HG03521 (cell line): ENCODE measurements around the gene ACSS2.
"Not testable (repeated sequence)": the region's sequence is repeated elsewhere in the genome, so short reads cannot be mapped to it uniquely, and the experiment has no call there.

Source experiments
- ATAC-seq: cut with Tn5 transposase; IDR thresholded peaks from one replicate; pipeline ENCODE4 v1.9.1; 2021; ENCODE audit warnings: mild to moderate bottlenecking, moderate library complexity; ENCODE audit not compliant: unreplicated experiment

The ACSS2 gene

GRCh38 chr20:34874094-34874654 is 2.2 kb upstream of the ACSS2 start:
- no peak for ATAC-seq

DNA sequence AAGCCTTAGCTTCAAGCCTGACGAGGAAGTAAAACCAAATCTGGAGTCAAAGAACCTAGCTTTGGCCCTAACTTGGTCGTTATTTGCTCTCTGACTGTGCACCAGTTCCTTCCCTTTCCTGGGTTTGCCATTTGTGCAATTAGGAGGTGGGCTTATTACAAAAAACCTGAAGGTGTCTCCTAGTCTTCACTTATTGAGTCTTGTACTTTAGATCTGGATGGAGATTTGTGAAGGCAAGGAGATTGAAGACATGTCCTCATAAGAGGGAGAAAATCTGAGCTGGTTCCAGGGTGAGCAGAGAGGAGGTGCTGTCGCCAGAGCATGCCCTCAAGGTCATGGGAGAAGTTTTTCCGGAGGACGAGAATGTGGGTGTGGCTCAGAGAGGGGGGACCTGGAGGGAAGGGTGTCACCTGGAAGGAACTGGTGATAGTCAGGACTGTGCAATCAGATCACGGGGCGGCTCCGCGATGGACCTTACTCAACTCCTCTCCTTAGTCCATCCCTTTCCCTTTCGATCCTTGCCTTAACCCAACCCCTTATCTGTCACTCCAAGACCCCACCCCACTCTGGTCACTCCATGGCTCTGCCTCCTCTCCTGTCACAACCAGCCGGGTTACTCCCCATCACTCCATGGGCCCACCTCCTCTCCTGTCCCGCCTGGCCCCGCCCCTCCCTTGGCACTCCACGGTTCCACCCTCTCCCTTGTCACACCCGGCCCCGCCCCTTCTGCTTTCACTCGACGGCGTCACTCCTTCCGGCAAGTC is 588 bp upstream of the ACSS2 start:
- ATAC-seq = peak; percentile 59

- no peak for ATAC-seq
These were observed 3.9 kb downstream of the ACSS2 start for GRCh38 chr20:34880215-34880850.

DNA sequence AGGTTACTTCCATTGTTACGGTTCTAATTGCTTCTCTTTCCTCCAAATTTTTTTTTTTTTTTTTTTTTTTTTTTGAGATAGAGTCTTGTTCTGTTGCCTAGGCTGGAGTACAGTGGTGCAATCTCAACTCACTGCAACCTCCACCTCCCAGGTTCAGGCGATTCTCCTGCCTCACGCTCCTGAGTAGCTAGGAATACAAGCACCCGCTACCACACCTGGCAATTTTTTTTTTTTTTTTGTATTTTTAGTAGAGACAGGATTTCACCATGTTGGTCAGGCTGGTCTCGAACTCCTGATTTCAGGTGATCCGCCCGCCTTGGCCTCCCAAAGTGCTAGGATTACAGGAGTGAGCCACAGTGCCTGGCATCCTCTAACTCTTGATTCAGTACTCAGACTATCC is 4.6 kb downstream of the ACSS2 start:
- ATAC-seq = not testable (repeated sequence)

- no peak for ATAC-seq
These were observed 5.3 kb downstream of the ACSS2 start for GRCh38 chr20:34881689-34882088.

DNA sequence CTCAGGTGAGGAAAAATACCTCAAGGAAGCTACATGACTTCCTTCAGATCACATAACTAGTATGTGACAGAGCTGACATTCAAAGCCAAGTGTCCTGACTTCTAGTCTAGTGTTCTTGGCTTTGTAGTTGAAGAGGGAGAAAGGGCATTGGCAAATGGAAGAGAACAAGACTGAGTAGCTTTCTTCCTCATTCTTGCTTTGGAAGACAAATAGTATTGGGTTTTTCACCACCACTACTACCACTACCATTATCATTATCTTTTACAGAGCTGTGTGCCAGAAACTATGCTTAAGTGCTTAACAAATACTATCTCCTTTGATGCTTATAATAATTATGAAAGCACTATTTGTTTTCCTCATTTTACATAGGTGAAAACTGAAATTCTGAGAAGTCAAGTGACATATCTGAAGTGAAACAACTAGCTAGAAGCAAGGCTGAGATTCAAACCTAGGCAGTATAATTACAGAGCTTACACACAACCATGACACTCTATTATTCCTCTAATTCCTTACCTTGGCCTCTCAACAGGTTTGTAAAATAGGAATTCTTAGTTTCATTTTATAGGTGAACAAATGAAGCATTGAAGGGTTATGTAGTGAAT is 6.8 kb downstream of the ACSS2 start:
- no peak for ATAC-seq

DNA sequence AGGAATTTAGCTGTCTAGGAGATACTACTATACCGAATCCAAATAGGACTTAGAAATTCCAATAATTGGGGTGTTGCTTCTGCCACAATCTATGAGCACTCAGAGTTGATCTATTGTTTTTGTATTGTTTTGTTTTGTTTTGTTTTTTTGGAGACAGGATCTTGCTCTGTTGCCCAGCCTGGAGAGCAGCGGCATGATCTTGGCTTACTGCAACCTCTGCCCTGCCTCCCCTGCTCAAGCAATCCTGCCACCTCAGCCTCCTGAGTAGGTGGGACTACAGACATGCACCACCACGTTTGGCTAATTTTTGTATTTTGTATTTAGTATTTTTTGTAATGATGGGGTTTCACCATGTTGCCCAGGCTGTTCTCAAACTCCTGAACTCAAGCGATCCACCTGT is 7.4 kb downstream of the ACSS2 start:
- ATAC-seq = no peak

DNA sequence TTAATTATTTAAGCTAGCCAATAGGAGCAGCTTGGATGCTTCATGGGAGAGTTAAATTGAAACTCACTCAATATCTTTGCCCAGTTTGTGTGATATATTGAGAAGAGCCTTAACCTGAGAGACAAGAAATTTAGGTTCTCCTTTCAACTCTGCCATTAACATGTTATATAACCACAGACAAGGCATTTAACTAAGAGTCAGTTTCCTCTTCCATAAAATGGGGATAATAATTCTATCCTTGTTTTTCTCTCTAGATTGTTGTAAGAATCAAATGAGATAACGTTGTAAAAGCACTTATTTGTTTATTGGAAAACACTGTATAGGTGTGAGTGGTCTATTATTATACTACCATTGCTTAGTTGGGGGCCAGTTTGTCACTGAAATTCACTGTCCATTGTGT is 7.8 kb downstream of the ACSS2 start:
- ATAC-seq = no peak

DNA sequence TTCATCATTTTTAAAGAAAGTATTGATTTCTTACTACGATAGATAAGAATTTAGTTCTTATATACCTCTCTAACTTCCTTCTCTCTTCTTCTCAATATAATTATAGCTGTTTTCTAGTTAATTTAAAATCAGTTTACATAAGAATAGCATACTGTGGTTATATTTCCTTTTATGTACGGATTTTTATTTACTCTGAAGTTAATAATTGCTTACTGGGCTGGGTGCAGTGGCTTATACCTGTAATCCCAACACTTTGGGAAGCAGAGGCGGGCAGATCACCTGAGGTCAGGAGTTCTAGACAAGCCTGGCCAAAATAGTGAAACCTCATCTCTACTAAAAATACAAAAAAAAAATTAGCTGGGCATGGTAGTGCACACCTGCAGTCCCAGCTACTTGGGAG is 9.7 kb downstream of the ACSS2 start:
- ATAC-seq = no peak

- ATAC-seq = no peak
These were observed 10.6 kb downstream of the ACSS2 start for GRCh38 chr20:34887023-34887422.

- ATAC-seq = no peak
These were observed 12.1 kb downstream of the ACSS2 start for GRCh38 chr20:34888468-34888867.

- no peak for ATAC-seq
These were observed 15.0 kb downstream of the ACSS2 start for GRCh38 chr20:34891166-34892062.

DNA sequence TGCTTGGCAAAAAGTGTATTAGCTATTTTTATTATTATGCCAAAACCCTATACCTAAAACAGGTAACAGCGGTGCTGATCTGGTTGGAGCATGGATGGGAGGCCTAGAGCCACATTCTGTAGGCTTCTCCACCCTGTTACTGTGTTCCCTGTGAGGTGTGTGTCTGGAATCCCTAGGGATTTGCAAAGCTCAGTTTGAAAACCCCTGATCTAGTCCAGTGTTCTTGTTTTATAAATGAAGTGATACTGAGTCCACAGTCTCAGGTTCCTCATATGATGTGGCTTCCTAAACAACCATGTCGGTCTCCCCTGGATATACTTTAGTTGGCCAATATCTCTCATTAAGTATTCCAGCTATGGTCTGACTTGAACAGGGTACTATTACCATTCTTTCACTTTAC is 16.3 kb downstream of the ACSS2 start:
- ATAC-seq = no peak

DNA sequence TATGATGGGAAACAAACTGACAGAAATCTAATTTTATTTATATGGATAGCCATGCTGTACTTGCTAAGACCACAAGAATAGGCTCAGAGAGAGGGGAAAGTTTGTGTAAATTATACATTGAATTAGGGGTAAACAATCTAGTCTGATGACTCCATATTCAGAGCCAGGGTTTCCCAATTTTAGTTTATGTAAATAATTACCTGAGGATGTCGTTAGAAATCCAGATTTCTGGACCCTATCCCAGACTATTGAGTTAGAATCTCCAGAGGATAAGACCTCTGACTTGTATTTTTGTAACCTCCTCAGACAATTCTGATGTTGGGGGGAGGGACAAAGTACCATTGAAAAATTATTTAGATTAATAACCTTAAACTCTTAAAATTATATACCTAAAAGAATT is 18.3 kb downstream of the ACSS2 start:
- ATAC-seq = no peak

DNA sequence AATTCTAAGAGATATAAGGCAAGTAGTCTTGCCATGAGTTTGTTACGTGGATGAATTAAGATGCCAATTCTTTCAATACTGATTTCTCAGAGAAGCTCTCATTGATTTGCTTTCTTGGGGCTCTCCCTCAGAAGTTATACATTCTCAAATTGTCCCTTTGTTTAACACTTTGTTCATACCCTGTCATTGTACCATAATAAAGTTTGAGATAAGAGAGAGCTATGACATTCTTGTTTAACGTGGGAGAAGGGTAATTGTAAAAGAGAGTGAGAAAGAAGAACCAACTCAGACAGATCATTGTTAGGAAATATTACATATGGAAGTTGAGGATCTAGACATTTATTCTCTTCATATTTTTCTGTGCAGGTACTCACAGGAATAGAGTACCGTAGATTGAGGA is 19.1 kb downstream of the ACSS2 start:
- ATAC-seq = no peak

GRCh38 chr20:34896086-34896621 is 19.7 kb downstream of the ACSS2 start:
- no peak for ATAC-seq

DNA sequence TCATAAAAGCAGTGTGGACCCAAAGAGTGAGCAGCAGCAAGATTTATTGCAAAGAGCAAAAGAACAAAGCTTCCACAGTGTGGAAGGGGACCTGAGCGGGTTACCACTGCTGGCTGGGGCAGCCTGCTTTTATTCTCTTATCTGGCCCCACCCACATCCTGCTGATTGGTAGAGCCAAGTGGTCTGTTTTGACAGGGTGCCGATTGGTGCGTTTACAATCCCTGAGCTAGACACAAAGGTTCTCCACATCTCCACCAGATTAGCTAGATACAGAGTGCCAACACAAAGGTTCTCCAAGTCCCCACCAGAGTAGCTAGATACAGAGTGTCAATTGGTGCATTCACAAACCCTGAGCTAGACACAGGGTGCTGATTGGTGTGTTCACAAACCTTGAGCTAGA is 21.7 kb downstream of the ACSS2 start:
- not testable (repeated sequence) for ATAC-seq

GRCh38 chr20:34898731-34899130 is 22.3 kb downstream of the ACSS2 start:
- not testable (repeated sequence) for ATAC-seq

GRCh38 chr20:34904202-34904621 is 27.8 kb downstream of the ACSS2 start:
- ATAC-seq = no peak

DNA sequence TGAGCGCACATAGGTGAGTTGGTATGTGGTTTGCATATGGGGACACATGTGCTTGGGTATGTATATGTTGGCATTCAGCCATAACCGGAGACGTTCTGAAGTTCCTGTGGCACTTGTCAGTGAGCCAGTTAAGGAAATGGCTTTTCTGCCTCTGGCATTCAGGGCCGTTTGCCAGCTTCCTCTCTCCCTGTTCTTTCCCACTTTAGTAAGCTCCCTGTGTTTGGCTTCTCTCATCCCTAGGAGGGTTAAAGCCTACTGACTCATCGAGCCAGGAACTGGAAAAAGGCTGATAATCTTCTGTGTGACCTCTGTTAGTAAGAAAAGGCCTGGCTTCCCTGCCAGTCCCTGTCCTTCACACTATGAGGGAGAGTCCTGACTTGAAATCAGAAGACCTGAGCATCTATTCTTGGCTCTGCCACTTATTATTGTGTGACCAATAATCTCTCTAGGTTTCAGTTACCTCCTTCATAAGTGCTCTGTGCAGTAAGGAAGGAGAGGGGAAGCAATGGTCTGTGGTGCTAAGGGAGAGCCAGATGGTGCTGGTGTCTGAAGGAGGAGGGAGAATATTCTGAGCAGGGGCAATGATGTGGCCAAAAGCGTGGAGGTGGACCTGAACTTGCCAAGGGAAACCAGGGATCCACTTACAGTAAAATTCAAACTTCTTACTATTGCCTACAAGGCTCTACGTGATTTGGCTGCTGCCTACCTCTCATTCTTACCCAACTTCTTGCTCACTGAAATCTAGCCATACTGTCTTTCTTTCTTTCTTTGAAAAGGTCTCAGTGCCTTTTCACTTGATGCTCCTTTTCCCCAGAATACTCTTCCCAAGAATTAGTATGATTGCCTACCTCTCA is 31.4 kb downstream of the ACSS2 start:
- no peak for ATAC-seq
